ENCODE data around the gene DNER. TPM values are rescaled to one million over a fixed set of nuclear protein-coding genes. Genes with fewer than 3 reads are reported as not detected.
A peak's percentile ranks its signal among the peaks of the same experiment; 100 is the strongest.
"Not testable (repeated sequence)": the region's sequence is repeated elsewhere in the genome, so short reads cannot be mapped to it uniquely, and the experiment has no call there.

DNER gene, protein sequence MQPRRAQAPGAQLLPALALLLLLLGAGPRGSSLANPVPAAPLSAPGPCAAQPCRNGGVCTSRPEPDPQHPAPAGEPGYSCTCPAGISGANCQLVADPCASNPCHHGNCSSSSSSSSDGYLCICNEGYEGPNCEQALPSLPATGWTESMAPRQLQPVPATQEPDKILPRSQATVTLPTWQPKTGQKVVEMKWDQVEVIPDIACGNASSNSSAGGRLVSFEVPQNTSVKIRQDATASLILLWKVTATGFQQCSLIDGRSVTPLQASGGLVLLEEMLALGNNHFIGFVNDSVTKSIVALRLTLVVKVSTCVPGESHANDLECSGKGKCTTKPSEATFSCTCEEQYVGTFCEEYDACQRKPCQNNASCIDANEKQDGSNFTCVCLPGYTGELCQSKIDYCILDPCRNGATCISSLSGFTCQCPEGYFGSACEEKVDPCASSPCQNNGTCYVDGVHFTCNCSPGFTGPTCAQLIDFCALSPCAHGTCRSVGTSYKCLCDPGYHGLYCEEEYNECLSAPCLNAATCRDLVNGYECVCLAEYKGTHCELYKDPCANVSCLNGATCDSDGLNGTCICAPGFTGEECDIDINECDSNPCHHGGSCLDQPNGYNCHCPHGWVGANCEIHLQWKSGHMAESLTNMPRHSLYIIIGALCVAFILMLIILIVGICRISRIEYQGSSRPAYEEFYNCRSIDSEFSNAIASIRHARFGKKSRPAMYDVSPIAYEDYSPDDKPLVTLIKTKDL
- total RNA-seq (2014; rRNA removed; shearing (Covaris generic)): 0.15 and 0.18 TPM in 2 replicates

GRCh38 chr2:229714080-229714735 is at the start of gene DNER:
TSS of gene DNER (minus strand) at chr2:229714555. CDS start at chr2:229714423, 132 bp downstream.
- H3K4me1 ChIP-seq: peaks cover 9% of the 10 kb centered on the region; the same call in 1 of the 2 replicates
- DNase-seq: peak; percentile 42 to 50
- H3K4me3 ChIP-seq: peak within 1 kb of the TSS; percentile 52
- H3K36me3 ChIP-seq: no peaks in the 10 kb centered on the region
- no peaks in the 10 kb centered on the region for H3K27me3 ChIP-seq
- H3K9me3 ChIP-seq (replicated peaks): no peaks in the 10 kb centered on the region
- no peak within 1 kb of the TSS for H3K27ac ChIP-seq

GRCh38 chr2:229761663-229762062 is 47.3 kb upstream of the DNER start:
- peaks cover 21% of the 10 kb centered on the region for H3K36me3 ChIP-seq
- H3K9me3 ChIP-seq (replicated peaks): no peaks in the 10 kb centered on the region
- H3K4me3 ChIP-seq: no peak overlapping the region
- H3K27ac ChIP-seq: no peak overlapping the region
- no peaks in the 10 kb centered on the region for H3K27me3 ChIP-seq
- DNase-seq: no peak
- H3K4me1 ChIP-seq: no peaks in the 10 kb centered on the region

- not testable (repeated sequence) for DNase-seq; H3K36me3 ChIP-seq; H3K27ac ChIP-seq; H3K4me1 ChIP-seq; H3K4me3 ChIP-seq; H3K27me3 ChIP-seq; H3K9me3 ChIP-seq (replicated peaks)
Observed at GRCh38 chr2:229757462-229757861, 43.1 kb upstream of the DNER start.

DNA sequence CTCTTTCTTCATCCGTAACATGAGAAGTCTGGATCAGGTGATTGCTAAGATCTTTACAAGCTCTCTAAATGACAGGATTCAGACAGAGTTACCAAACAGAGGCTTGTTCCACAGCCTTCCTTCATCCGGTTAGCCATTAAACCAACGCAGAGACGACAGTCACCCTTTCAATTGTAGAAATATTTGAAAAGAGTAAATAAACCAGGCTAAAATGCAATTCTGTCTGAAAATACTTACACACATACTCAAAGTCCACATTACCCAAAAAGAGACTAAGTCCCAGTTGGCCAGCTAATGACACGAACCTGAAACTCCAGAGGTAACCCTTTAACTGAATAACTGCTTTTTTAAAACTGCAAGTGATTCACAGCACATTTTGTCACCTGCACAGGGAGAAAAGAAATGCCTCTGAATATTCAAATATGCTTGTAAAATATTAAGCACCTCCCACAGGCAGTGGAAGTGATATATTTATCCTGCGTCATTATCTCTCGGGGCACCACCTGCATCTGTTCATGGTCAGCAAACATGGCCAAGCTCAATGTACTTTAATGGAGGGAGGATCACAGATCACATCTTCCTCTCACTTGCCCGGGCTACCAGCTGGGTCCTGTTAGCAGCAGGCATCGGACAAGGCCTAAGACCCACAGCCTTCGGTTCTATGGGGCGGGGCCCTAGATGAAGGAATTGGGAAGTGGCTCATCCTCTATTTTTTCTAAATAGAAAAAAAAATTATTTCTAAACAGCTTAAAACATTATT is 38.8 kb upstream of the DNER start:
- H3K4me3 ChIP-seq: no peak overlapping the region
- H3K9me3 ChIP-seq (replicated peaks): no peaks in the 10 kb centered on the region
- DNase-seq: no peak
- no peak overlapping the region for H3K27ac ChIP-seq
- H3K4me1 ChIP-seq: no peaks in the 10 kb centered on the region
- H3K27me3 ChIP-seq: no peaks in the 10 kb centered on the region
- no peaks in the 10 kb centered on the region for H3K36me3 ChIP-seq

DNA sequence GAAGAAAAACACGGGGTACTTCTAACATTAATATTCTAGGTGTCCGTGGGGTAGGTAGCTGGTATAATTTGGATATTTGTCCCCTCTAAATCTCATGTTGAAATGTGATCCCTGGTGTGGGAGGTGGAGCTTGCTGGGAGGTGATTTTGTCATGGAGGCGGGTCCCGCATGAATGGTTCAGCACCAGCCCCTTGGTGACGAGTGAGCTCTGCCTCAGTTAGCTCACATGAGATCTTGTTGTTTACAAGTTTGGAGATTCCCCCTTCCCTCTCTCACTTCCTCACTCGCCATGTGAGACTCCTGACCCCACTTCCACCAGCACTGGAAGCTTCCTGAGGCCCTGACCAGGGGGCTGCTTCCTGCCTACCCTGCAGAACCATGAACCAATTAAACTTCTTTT is 35.4 kb upstream of the DNER start:
- no peak overlapping the region for H3K4me3 ChIP-seq
- no peak overlapping the region for H3K27ac ChIP-seq
- H3K36me3 ChIP-seq: no peaks in the 10 kb centered on the region
- no peaks in the 10 kb centered on the region for H3K27me3 ChIP-seq
- H3K9me3 ChIP-seq (replicated peaks): no peaks in the 10 kb centered on the region
- DNase-seq: no peak
- no peaks in the 10 kb centered on the region for H3K4me1 ChIP-seq

GRCh38 chr2:229748950-229749349 is 34.6 kb upstream of the DNER start:
- Histone ChIP-seq H3K27me3 (no peaks in the 10 kb centered on the region), H3K36me3 (no peaks in the 10 kb centered on the region), H3K9me3 (replicated peaks) (no peaks in the 10 kb centered on the region), H3K4me3 (no peak overlapping the region), H3K27ac (no peak overlapping the region), H3K4me1 (no peaks in the 10 kb centered on the region)
- no peak for DNase-seq

DNA sequence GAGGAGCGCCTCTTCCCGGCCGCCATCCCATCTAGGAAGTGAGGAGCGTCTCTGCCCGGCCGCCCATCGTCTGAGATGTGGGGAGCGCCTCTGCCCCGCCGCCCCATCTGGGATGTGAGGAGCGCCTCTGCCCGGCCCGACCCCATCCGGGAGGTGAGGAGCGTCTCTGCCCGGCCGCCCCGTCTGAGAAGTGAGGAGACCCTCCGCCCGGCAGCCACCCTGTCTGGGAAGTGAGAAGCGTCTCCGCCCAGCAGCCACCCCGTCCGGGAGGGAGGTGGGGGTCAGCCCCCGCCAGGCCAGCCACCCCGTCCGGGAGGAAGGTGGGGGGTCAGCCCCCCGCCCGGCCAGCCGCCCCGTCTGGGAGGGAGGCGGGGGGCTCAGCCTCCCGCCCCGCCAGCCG is 28.3 kb upstream of the DNER start:
- H3K36me3 ChIP-seq; H3K27me3 ChIP-seq; DNase-seq; H3K27ac ChIP-seq; H3K4me3 ChIP-seq; H3K9me3 ChIP-seq (replicated peaks); H3K4me1 ChIP-seq: not testable (repeated sequence)

GRCh38 chr2:229740279-229740678 is 25.9 kb upstream of the DNER start:
- no peak overlapping the region for H3K27ac ChIP-seq
- H3K4me1 ChIP-seq: no peaks in the 10 kb centered on the region; the same call in 1 of the 2 replicates
- peaks cover 7% of the 10 kb centered on the region for H3K9me3 ChIP-seq (replicated peaks)
- H3K36me3 ChIP-seq: no peaks in the 10 kb centered on the region
- H3K27me3 ChIP-seq: no peaks in the 10 kb centered on the region
- no peak for DNase-seq
- H3K4me3 ChIP-seq: no peak overlapping the region

GRCh38 chr2:229738024-229738625 is 23.8 kb upstream of the DNER start:
- H3K4me3 ChIP-seq: no peak overlapping the region
- no peak for DNase-seq

GRCh38 chr2:229734410-229734809 is 20.1 kb upstream of the DNER start:
- Histone ChIP-seq H3K4me3 (no peak overlapping the region), H3K27ac (no peak overlapping the region), H3K27me3 (no peaks in the 10 kb centered on the region), H3K36me3 (no peaks in the 10 kb centered on the region), H3K4me1 (peaks cover 3% of the 10 kb centered on the region; the same call in 1 of the 2 replicates), H3K9me3 (replicated peaks) (peaks cover 7% of the 10 kb centered on the region)
- no peak for DNase-seq

More at GRCh38 chr2:229738024-229738625, 23.8 kb upstream of the DNER start:
- H3K27me3 ChIP-seq: no peaks in the 10 kb centered on the region
- no peaks in the 10 kb centered on the region; the same call in 1 of the 2 replicates for H3K4me1 ChIP-seq
- H3K36me3 ChIP-seq: no peaks in the 10 kb centered on the region
- H3K27ac ChIP-seq: no peak overlapping the region
- H3K9me3 ChIP-seq (replicated peaks): peaks cover 7% of the 10 kb centered on the region

- Histone ChIP-seq H3K27me3 (no peaks in the 10 kb centered on the region), H3K27ac (no peak overlapping the region), H3K9me3 (replicated peaks) (peaks cover 7% of the 10 kb centered on the region), H3K4me1 (peaks cover 3% of the 10 kb centered on the region; the same call in 1 of the 2 replicates), H3K4me3 (no peak overlapping the region), H3K36me3 (no peaks in the 10 kb centered on the region)
- no peak for DNase-seq
Observed at GRCh38 chr2:229733611-229734245, 19.4 kb upstream of the DNER start.

DNA sequence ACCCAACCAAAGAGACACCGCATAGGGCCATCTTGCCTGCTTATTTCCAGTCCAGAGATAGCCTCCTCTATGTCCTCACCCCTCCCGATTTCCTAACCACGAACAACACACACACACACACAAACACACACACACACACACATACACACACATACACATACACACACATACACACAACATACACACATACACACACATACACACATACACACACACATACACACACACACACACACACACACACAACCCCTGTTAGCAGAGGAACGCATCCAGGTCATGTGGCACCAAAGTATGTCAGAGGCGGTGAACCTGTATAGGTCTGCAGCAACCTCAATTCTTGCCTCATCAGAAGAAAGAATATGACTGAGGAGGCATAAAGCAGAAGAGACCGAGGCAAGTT is 18.5 kb upstream of the DNER start:
- Histone ChIP-seq H3K27ac (no peak overlapping the region), H3K9me3 (replicated peaks) (peaks cover 2% of the 10 kb centered on the region), H3K4me1 (peaks cover 3% of the 10 kb centered on the region; the same call in 1 of the 2 replicates), H3K27me3 (no peaks in the 10 kb centered on the region), H3K36me3 (no peaks in the 10 kb centered on the region), H3K4me3 (no peak overlapping the region)
- DNase-seq: no peak

- H3K27me3 ChIP-seq: no peaks in the 10 kb centered on the region
- H3K4me3 ChIP-seq: no peak overlapping the region
- H3K36me3 ChIP-seq: no peaks in the 10 kb centered on the region
- no peak overlapping the region for H3K27ac ChIP-seq
- peak; percentile 35 to 79 for DNase-seq
- H3K4me1 ChIP-seq: peaks cover 3% of the 10 kb centered on the region; the same call in 1 of the 2 replicates
- H3K9me3 ChIP-seq (replicated peaks): no peaks in the 10 kb centered on the region
Observed at GRCh38 chr2:229731916-229732315, 17.6 kb upstream of the DNER start.

DNA sequence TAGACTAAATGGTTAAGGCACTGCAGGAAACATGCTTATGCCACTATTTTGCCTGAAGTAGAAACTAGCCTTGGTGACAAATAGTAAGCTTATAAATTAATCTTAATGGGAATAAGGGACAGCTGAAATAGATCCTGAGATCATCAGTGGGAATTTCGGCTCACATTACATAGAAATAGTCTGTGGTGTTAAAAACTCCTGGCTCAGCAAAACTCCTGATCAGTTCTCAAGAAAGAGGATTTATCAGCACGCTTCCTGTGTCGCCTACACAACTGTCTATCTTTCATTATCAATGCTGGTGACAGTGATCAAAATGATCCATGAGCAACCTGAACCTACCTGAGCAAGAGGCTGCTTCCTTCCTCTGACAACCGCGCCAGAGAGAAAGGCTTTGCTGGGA is 17.0 kb upstream of the DNER start:
- H3K27me3 ChIP-seq: no peaks in the 10 kb centered on the region
- no peaks in the 10 kb centered on the region for H3K9me3 ChIP-seq (replicated peaks)
- no peak overlapping the region for H3K27ac ChIP-seq
- H3K36me3 ChIP-seq: no peaks in the 10 kb centered on the region
- no peak for DNase-seq
- no peak overlapping the region for H3K4me3 ChIP-seq
- peaks cover 4% of the 10 kb centered on the region for H3K4me1 ChIP-seq
